AG10803 (cell line): ENCODE results near the gene PIGU.
"Not testable (repeated sequence)": the region's sequence is repeated elsewhere in the genome, so short reads cannot be mapped to it uniquely, and the experiment has no call there.

Experiments
- DNase-seq: peaks from one replicate; pipeline ENCODE4 v3.0.0; 2010; ENCODE audit warnings: low read depth
- H3K4me3 ChIP-seq: 2 replicates; pipeline ENCODE4 v1.5.1; 2011; ENCODE audit warnings: mild to moderate bottlenecking, low read length, control low read depth
- TF ChIP-seq, protein P1 (sequence below): conservative IDR thresholded peaks from 2 replicates; pipeline ENCODE4 v1.5.1; 2011; ENCODE audit warnings: mild to moderate bottlenecking, low read length, control low read depth, inconsistent platforms

Gene PIGU, protein sequence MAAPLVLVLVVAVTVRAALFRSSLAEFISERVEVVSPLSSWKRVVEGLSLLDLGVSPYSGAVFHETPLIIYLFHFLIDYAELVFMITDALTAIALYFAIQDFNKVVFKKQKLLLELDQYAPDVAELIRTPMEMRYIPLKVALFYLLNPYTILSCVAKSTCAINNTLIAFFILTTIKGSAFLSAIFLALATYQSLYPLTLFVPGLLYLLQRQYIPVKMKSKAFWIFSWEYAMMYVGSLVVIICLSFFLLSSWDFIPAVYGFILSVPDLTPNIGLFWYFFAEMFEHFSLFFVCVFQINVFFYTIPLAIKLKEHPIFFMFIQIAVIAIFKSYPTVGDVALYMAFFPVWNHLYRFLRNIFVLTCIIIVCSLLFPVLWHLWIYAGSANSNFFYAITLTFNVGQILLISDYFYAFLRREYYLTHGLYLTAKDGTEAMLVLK

DNA sequence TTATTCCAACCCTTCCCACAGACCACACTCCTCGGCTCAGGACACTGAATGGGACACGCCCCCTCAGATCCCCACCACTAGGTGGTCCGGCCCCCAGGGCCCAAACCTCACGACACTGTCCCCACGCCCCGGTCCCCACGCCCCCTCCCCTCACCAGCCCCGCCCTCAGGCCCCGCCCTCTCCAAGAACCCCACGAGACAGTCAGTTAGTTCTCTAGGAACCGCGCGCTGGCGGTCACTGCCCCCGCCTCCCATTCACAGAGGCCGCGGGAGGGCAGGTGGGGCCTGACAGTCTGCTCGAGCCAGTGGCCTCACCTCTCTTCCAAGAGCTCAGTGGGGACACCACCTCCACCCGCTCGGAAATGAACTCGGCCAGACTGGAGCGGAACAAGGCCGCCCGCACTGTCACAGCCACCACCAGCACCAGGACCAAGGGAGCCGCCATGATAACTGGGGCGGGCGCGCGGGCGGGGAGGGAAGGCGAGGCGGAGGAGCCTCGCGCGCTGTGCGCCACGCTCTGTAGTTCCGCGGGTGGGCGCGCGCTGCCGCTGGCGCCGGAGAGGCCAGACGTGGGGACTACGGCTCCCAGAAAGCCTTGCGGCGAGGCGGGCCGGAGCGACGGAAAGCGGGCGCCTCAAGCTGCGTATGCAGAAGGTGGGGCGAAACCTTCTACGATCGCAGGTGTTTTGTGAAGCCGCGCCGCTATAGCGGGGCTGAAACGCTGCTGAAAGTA lies at the start of gene PIGU:
Gene PIGU, minus strand, starts transcription at position 451 of the 732 bp plus-strand sequence. Its CDS starts 7 bp downstream, at position 444.
- peak; percentile 90 for DNase-seq
- peak within 1 kb of the TSS; percentile 86 for H3K4me3 ChIP-seq
- TF ChIP-seq, protein P1, sequence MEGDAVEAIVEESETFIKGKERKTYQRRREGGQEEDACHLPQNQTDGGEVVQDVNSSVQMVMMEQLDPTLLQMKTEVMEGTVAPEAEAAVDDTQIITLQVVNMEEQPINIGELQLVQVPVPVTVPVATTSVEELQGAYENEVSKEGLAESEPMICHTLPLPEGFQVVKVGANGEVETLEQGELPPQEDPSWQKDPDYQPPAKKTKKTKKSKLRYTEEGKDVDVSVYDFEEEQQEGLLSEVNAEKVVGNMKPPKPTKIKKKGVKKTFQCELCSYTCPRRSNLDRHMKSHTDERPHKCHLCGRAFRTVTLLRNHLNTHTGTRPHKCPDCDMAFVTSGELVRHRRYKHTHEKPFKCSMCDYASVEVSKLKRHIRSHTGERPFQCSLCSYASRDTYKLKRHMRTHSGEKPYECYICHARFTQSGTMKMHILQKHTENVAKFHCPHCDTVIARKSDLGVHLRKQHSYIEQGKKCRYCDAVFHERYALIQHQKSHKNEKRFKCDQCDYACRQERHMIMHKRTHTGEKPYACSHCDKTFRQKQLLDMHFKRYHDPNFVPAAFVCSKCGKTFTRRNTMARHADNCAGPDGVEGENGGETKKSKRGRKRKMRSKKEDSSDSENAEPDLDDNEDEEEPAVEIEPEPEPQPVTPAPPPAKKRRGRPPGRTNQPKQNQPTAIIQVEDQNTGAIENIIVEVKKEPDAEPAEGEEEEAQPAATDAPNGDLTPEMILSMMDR, result no peak; the same call in 1 of the 2 replicates

DNA sequence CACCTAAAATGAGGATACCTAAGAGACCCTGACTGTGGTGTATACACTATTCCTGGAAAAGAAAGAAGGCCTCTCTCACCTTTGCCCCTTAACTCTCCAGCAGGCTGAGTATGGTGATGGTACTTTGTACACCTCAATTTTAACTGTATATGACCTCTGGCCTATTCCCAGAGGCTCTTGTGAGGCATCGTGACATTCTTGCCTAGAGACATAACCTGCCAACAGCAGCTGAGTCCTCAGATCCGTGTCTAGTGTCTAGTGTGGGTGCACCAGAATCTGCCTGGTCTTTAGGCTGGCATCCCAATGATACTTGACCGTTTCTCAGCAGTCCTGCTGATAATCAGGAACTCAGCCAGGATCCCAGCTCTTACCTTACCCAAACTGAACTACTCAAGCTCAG lies 47.3 kb upstream of the PIGU start:
- TF ChIP-seq, protein P1, result no peak
- no peak for DNase-seq
- H3K4me3 ChIP-seq, result no peak overlapping the region

DNA sequence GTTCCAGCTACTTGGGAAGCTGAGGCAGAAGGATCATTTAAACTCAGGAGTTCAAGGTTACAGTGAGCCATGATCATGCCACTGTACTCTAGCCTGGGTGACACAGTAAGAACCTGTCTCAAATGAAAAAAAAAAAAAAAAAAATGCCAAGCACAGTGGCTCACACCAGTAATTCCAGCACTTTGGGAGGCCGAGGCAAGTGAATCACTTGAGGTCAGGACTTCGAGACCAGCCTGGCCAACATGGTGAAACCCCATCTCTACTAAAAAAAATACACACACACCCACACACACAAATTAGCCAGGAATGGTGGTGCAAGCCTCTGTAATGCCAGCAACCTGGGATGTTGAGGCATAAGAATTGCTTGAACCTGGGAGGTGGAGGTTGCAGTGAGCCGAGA lies 45.7 kb upstream of the PIGU start:
- peak; percentile 6 for DNase-seq

DNA sequence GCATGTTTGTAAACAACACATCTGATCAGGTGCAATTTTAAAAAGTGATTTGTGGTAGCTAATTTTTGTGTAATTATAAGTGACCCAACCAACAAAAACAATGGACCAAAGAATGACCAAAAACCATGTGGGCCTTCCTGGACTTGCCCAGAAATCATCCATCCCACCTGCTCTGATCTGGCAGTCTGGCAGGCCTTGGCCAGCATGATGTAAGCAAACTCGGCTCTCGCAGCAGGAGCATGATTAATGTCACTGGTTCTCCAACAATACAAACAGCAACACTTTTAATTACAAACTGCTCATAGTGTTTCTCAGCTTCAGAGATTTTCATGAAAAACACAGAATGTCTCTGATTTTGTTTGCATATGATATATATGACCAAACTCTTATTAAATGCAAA lies 43.4 kb upstream of the PIGU start:
- H3K4me3 ChIP-seq, result no peak overlapping the region
- TF ChIP-seq, protein P1, result no peak
- no peak for DNase-seq

More for the DNA sequence above, 45.7 kb upstream of the PIGU start:
- H3K4me3 ChIP-seq, result not testable (repeated sequence)

DNA sequence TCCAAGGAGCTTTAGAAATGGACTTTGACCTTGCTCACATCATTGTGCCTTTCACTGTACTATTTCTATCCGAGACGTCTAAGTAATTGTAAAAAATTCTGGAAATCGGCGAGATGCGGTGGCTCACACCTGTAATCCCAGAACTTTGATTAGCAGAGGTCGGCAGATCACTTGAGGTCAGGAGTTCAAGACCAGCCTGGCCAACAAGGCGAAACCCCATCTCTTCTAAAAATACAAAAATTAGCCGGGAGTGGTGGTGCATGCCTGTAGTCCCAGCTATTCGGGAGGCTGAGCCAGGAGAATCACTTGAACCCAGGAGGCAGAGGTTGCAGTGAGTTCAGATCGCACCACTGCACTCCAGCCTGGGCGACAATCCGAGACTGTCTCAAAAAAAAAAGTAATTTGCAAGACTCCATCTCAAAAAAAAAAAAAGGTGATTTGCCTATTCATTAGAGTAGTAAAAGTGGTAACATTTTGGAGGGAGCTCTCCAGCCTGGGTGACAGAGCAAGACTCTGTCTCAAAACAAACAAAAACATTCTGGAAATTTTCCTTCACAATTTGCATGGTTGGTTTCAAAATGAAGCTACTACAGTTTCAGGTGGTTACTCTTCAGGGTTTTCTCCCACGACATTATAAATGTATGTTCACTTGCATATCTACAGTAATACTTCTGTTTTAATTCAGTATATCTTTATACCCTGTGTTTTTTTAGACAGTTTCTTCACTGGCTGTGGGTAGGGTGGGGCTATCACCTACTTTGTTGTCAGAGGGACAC lies 42.5 kb upstream of the PIGU start:
- DNase-seq, H3K4me3 ChIP-seq: not testable (repeated sequence)

DNA sequence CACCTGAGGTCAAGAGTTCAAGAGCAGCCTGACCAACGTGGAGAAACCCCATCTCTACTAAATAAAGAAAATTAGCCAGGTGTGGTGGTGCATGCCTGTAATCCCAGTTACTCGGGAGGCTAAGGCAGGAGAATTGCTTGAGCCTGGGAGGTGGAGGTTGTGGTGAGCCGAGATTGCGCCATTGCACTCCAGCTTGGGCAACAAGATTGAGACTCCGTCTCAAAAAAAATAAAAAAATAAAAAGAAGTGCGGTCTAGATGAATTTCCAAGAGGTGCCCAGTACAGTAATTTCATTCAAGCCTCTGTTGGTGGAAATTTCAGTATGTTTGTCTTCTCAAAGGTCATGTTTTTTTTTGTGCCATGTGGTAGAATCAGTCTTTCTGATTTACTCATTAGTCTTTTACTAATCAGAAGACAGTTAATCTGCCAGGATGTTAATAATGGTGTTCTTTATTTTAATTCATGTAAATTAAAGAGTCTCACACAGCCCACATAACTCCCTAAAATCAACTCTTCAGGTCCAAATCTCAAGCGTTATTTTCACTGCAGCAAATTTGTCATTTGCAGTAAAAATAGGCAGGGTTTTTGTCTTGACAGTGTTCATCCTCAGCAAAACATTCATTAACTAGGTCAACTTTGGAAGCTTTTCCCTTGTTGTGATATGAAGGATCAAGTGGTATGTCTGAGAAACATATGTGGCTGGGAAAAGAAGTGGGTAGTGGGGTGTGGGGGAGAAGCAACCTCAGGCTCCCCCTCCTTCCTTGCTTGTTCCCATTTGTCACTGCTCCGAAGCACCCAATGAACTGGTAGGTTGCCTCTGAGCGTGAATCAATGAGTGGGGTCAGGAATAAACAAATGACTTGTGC lies 40.6 kb upstream of the PIGU start:
- no peak for DNase-seq
- TF ChIP-seq, protein P1, result no peak
- no peak overlapping the region for H3K4me3 ChIP-seq

DNA sequence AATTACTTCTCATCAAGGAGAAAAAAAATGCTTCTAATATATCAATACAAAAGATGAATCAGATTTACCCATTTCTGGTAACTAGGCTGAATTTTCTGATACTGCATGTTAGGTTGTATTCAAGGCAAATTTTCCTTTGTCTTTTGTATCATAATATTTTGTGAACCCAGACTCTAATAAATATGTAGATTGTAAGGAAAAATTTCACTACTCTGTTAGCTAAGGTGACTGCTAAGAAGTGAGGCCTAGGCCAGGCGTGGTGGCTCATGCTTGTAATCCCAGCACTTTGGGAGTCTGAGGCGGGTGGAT lies 40.0 kb upstream of the PIGU start:
- H3K4me3 ChIP-seq, result no peak overlapping the region
- no peak for DNase-seq
- TF ChIP-seq, protein P1, result no peak
